ENCODE results near the gene SDHC. TPM values are rescaled to one million over a fixed set of nuclear protein-coding genes. Genes with fewer than 3 reads are reported as not detected.

The SDHC gene
- total RNA-seq, 1 experiment from 2014 or later: 19.5 TPM

Other genes with a start within 250 kb of the SDHC start
- 0.20 TPM in 1 of 2 replicates, not detected in the other for gene ARHGAP30, start 244.5 kb upstream of the SDHC start, total RNA-seq (2014; rRNA removed; shearing (Covaris generic))
- gene NECTIN4, start 224.8 kb upstream of the SDHC start, total RNA-seq (2014; rRNA removed; shearing (Covaris generic)): 0.20 TPM in 1 of 2 replicates, not detected in the other
- gene KLHDC9, start 216.0 kb upstream of the SDHC start, total RNA-seq (2014; rRNA removed; shearing (Covaris generic)): not detected in 2 replicates
- gene PFDN2, start 196.3 kb upstream of the SDHC start, total RNA-seq (2014; rRNA removed; shearing (Covaris generic)): 82.0 and 94.4 TPM in 2 replicates
- 27.0 and 27.9 TPM in 2 replicates for gene NIT1, start 196.3 kb upstream of the SDHC start, total RNA-seq (2014; rRNA removed; shearing (Covaris generic))
- 20.1 and 23.1 TPM in 2 replicates for gene DEDD, start 181.7 kb upstream of the SDHC start, total RNA-seq (2014; rRNA removed; shearing (Covaris generic))
- gene UFC1, start 160.4 kb upstream of the SDHC start, total RNA-seq (2014; rRNA removed; shearing (Covaris generic)): 81.9 and 95.6 TPM in 2 replicates
- 4.4 and 9.3 TPM in 2 replicates for gene USP21, start 154.9 kb upstream of the SDHC start, total RNA-seq (2014; rRNA removed; shearing (Covaris generic))
- gene PPOX, start 148.0 kb upstream of the SDHC start, total RNA-seq (2014; rRNA removed; shearing (Covaris generic)): 12.3 and 16.3 TPM in 2 replicates
- gene B4GALT3, start 136.9 kb upstream of the SDHC start, total RNA-seq (2014; rRNA removed; shearing (Covaris generic)): 13.7 and 16.7 TPM in 2 replicates
- gene ADAMTS4, start 115.3 kb upstream of the SDHC start, total RNA-seq (2014; rRNA removed; shearing (Covaris generic)): 5.2 and 8.3 TPM in 2 replicates
- 109 and 119 TPM in 2 replicates for gene NDUFS2, start 112.0 kb upstream of the SDHC start, total RNA-seq (2014; rRNA removed; shearing (Covaris generic))
- gene FCER1G, start 99.1 kb upstream of the SDHC start, total RNA-seq (2014; rRNA removed; shearing (Covaris generic)): 1.3 TPM in 1 of 2 replicates, not detected in the other
- not detected in 2 replicates for gene APOA2, start 90.8 kb upstream of the SDHC start, total RNA-seq (2014; rRNA removed; shearing (Covaris generic))
- 8.4 and 10.0 TPM in 2 replicates for gene TOMM40L, start 88.3 kb upstream of the SDHC start, total RNA-seq (2014; rRNA removed; shearing (Covaris generic))
- not detected in 2 replicates for gene NR1I3, start 76.2 kb upstream of the SDHC start, total RNA-seq (2014; rRNA removed; shearing (Covaris generic))
- not detected in 2 replicates for gene PCP4L1, start 55.6 kb upstream of the SDHC start, total RNA-seq (2014; rRNA removed; shearing (Covaris generic))
- 0.24 and 0.39 TPM in 2 replicates for gene MPZ, start 4.4 kb upstream of the SDHC start, total RNA-seq (2014; rRNA removed; shearing (Covaris generic))
- gene CFAP126, start 53.5 kb downstream of the SDHC start, total RNA-seq (2014; rRNA removed; shearing (Covaris generic)): not detected in 2 replicates
- gene FCGR2A, start 191.1 kb downstream of the SDHC start, total RNA-seq (2014; rRNA removed; shearing (Covaris generic)): 0.68 and 2.9 TPM in 2 replicates
- 0.12 TPM in 1 of 2 replicates, not detected in the other for gene HSPA6, start 210.2 kb downstream of the SDHC start, total RNA-seq (2014; rRNA removed; shearing (Covaris generic))
- not detected in 2 replicates for gene FCGR3A, start 235.4 kb downstream of the SDHC start, total RNA-seq (2014; rRNA removed; shearing (Covaris generic))

All from RPMI7951 (cell line).